C4-2B (cell line): Measurements from ENCODE around the gene GGT5.
"Not testable (repeated sequence)": the region's sequence is repeated elsewhere in the genome, so short reads cannot be mapped to it uniquely, and the experiment has no call there.

Source experiments
- H3K27ac ChIP-seq: fragments of 450-650 bp; 2 replicates; pipeline ENCODE4 v1.5.1; 2017
- ZFX ChIP-seq: fragments of 450-650 bp; IDR thresholded peaks from 2 replicates; pipeline ENCODE4 v1.6.1; 2017
- TF ChIP-seq, protein P1 (sequence below): fragments of 450-650 bp; conservative IDR thresholded peaks from 2 replicates; pipeline ENCODE4 v1.5.1; 2017; ENCODE audit warnings: mild to moderate bottlenecking

GGT5 gene

DNA sequence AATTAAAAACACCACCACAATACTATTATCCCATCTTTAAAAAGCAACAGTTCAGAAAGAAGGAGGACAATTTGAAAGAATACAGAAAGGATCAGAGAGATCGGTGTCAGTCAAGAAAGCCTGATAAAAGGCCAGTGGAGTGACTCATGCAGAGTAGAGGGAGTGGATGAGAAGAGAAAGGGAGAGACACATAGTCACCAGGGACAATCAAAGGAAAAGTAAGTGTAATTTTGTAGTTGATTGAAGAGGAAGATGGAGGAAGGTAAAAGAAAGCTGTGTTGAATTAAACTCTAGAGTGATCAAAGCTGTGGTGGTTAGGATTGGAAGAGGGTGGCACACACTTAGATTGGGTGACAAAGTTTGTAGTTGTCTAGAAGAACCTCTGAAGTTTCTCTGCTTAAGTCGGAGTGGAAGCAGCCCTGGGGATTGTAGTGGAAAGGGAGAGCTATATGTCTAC is 39.9 kb upstream of the GGT5 start:
- H3K27ac ChIP-seq: no peak overlapping the region

DNA sequence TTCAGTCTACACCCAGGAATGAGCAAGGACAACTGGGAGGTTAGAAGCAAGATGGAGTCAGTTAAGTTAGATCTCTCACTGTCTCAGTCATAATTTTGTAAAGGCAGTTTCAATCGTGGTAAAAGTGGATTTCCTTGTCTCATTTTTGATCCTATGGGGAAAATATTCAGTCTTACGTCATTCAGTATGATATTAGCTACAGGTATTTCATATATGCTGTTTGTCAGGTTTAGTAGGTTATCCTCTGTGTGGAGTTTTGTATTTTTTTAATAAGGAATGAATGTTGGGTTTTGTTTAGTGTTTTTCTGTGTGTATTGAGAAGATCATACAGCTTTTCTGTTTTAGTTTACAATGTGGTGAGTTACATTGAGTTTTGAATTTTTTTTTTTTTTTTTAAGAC is 37.5 kb upstream of the GGT5 start:
- H3K27ac ChIP-seq: no peak overlapping the region; the same call in 1 of the 2 replicates
- TF ChIP-seq, protein P1, sequence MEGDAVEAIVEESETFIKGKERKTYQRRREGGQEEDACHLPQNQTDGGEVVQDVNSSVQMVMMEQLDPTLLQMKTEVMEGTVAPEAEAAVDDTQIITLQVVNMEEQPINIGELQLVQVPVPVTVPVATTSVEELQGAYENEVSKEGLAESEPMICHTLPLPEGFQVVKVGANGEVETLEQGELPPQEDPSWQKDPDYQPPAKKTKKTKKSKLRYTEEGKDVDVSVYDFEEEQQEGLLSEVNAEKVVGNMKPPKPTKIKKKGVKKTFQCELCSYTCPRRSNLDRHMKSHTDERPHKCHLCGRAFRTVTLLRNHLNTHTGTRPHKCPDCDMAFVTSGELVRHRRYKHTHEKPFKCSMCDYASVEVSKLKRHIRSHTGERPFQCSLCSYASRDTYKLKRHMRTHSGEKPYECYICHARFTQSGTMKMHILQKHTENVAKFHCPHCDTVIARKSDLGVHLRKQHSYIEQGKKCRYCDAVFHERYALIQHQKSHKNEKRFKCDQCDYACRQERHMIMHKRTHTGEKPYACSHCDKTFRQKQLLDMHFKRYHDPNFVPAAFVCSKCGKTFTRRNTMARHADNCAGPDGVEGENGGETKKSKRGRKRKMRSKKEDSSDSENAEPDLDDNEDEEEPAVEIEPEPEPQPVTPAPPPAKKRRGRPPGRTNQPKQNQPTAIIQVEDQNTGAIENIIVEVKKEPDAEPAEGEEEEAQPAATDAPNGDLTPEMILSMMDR: no peak

More for the DNA sequence above, 39.9 kb upstream of the GGT5 start:
- TF ChIP-seq, protein P1: no peak
- TF ChIP-seq ZFX: no peak

DNA sequence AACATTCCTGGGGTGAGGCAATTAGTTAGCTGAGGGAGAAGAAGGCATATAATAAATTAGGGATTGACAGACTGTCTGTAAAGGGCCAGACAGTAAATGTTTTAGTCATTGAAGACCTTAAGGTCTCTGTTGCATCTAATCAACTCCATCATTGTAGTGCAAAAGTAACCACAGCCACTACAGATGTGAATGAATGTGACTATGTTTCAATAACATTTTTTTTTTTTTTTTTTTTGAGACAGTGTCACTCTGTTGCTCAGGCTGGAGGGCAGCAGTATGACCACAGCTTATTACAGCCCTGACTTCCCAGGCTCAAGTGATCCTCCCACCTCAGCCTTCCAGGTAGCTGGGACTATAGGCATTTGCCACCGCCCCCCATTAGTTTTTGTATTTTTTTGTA is 35.5 kb upstream of the GGT5 start:
- H3K27ac ChIP-seq: not testable (repeated sequence)

DNA sequence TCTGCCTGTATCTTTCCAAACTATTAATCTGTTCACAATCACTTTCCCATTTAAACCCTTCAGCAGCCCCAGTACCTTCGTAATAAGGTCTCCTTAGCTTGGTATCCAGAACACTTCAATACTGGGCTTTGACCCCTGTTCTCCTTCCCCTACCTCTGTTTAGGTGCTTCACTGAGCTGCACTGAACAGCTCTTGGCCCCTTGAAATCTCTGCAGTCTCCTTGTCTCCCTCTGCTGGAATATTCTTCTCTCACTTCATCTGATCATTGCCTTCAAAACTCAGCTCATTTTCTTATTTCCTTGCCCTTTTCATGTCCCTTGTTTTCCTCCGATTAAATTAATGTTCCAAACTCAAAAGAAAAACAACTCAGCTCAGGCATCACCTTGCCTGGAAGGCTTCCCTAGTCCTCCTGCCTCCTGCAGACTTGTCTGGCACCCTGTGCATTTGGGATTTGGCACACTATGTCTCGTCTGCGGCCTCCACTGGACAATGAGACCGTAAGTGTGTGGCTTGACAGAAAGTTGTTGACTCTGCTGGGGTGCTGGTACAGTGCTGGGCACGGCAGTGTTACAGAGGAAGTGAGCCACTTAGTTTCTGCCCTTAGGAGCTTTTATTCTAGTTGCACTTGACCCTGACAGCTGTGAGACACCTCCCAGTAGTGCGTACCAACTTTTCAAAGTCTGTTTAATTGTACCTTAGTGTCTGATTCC is 30.0 kb upstream of the GGT5 start:
- TF ChIP-seq, protein P1: peak; percentile 55
- H3K27ac ChIP-seq: peak overlapping the region; percentile 46

DNA sequence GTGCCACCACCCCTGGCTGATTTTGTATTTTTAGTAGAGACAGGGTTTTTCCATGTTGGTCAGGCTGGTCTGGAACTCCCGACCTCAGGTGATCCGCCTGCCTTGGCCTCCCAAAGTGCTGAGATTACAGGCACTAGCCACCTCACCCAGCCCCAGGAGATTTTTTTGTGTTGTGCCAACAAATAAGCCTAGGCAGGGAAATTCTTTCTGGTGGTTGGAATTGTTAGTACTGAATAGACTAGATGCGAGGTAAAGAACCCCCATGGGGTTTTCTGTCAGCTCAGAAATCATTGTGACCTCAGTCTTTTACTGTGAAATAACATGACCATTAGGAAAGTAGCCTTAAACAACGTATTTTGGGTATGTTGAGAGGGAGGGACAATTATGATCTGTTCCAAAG is 29.0 kb upstream of the GGT5 start:
- H3K27ac ChIP-seq: peak overlapping the region; percentile 46

DNA sequence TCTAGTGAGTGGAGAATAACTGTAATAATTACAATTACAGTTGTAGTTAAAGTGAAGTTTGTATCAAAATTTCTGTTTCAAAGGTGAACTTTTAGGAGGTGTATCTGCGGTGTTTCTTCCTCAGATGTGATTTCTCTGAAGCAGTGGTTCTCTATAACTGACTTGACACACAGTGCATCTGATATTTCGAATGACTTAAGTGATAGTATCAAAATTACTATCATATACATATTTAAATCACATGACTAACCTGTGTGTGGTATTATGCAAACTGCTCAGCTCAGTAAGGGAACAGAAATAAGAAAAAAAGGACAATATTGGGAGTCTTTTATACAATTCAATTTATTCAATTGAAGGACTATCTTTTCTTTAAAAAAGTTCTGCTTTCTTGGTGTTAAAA is 28.1 kb upstream of the GGT5 start:
- H3K27ac ChIP-seq: not testable (repeated sequence)

DNA sequence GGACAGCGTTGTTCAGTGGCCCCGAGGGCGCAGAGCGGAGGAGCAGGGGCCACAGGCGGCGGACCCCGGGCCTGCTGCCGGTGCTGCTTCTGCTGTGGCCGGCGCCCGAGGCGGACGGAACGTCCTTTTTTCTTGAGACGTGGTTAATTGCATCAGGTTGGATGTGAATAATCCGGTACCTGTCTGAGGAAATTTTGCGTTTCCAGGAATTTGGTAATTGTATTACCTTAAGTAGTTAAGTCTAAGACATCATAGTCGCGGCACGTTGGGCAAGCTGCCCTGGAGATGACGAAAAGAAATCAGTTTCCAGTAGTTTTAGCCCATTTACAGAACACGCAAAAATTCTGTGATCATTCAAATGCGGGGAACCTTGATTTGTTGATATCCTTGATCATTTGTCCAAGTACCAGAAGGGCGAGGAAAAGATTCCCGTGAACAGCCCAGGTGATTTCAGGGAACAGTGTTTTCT is 26.5 kb upstream of the GGT5 start:
- H3K27ac ChIP-seq: peak overlapping the region; percentile 100
- TF ChIP-seq ZFX: no peak; the same call in 1 of the 2 replicates

DNA sequence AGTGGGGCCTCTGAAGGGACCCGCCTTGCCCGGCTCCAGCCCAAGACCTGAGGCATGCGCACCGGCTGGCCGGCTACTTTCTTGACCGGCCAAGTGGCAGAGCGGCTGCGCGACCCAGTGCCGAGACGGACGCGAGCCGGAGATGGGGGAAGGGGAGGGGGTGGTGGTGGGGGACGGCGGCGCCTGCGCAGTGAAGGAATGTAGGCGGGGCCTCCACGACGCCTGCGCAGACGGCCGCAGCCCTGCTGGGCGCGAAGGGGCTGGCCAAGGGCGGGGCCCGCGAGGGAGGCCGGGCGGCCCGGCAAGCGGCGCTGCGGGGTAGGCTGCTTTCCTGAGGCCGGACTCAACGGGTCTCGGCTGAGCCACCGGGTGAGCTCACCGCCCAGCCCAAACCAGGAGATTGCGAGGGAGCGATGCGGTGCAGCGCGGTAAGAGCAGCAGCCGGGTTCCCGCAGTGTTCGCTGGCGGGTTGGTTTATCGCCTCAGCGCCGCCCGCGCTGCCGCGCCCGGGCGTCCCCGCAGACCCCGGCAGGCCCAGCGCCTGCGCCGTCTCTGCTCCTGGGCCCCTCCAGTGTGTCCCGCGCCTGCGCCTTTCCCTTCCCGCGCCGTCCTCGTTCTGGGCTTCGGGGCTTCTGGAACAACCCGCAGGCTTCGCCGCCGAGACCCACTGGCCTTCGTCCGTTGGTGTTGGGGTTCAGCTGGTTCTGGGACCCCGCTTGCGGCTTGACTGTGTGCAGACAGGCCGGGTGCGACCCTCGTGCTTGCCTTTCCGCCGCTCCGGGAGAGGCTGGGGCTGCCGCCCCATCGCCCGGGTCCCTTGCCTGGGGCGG is 25.9 kb upstream of the GGT5 start, which contains the start of gene SPECC1L:
TSS of gene SPECC1L (plus strand) at position 276 of the 830 bp plus-strand sequence. CDS start 31,401 bp downstream, outside the sequence.
- H3K27ac ChIP-seq: peak within 1 kb of the TSS; percentile 100
- TF ChIP-seq, protein P1: peak; percentile 10; the same call in 1 of the 2 replicates
- TF ChIP-seq ZFX: peak; percentile 81

DNA sequence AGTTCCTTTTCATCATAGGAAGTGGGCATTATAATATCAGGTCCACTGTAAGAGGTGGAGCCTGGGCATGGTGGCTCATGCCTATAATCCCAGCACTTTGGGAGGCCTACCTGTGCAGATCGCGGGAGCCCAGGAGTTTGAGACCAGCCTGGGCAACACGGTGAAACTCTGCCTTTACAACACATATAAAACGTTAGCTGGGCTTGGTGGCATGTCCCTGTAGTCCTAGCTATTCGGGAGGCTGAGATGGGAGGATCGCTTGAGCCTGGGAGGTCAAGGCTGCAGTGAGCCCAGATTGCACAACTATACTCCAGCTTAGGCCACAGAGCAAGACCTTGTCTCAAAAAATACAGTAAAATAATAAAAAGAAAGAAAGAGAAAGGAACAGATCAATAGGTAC is 21.6 kb upstream of the GGT5 start:
- H3K27ac ChIP-seq: not testable (repeated sequence)

DNA sequence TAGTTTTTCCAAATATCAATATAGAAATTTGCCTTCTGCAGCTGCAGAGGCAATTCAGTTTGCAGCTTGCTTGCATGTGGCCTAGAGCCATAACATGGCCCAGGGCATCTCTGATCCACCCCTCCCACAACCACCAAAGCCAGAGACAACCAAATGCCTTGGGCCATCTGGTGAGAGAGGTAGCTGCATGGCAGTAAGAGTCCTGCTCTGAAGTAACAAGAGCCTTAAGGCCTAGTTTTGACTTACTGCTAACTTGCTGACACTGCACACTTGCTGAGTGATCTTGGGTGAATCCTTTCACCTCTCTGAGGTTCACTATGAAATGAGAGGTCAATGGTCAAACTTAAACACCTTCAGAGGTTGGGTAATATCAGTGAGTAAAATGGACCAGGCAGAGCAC is 20.9 kb upstream of the GGT5 start:
- no peak overlapping the region for H3K27ac ChIP-seq
- TF ChIP-seq, protein P1: no peak
- TF ChIP-seq ZFX: no peak

DNA sequence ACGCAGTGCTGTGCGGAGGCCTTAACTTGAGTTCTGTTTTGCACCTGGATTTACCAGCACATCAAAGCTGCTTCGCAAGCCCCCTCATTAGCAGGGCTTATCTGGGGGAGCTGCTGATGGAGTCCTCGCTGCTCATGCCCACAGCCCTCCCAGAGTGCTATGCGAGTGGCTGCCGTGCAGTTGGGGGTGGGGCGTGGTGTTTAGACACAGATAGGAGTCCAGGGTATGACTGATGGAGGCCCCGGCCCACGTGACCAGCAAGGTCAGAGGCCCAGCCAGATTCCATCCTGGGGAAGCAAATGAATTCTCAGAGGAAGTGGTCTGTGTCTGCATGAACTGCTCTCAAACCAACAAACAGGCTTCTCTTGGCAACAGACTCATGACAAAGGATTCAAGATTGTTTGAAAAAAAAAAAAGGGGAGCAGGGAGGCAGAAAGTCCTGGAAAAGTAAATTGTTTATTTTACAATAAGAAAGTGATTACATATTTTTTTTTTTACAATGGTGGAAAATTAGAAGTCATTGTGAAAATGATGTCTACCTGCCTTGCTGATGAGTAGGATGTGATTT is 19.5 kb upstream of the GGT5 start:
- H3K27ac ChIP-seq: not testable (repeated sequence)

DNA sequence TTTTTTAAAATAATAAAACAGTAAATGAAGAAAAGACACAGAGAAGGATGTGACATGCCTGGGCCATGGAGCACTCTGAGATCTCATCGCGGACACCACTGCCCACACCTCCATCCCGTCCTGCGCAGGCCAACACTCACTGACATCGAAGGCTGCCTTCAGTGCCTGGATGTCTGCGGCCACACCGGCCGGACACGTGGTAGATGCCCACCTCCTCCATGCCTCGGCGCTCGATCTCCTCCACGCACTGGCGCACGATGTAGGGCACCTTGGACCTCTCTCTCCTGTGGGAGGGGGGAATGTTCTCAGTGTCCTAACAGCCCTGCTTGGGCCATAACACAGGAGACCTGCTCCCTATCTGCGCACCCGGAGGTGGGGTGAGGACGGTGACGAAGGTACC is 18.6 kb upstream of the GGT5 start:
- not testable (repeated sequence) for H3K27ac ChIP-seq

DNA sequence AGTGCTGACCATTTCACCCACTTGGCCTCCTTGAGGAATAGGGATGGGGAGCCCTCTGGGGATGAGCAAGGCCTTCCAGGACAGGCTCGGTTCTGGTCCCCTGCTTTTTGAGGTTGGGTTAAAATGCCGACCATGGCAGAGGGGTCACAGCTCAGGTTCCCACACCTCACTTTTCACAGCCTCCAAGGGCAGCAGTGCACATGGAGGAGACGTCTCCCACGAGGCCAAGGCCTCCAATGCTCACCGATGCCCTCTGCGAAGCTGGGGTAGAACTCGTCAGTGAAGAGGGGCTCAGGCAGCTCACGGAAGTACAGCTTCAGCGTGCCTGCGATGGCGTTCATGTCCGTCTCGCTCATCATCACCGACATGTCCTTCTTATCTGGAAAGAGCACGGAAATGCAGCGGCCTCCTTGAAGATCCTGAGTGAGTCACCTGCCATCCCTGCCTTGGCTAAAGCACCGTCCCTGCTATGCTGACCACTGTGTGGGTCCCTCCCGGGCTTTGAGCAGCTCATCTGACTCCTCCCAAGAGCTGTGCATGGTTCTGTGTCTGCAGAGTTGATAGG is 17.4 kb upstream of the GGT5 start:
- H3K27ac ChIP-seq: not testable (repeated sequence)
